ENCODE data around the gene WWOX.

The WWOX gene

GRCh38 chr16:79124016-79124756 lies 1024.7 kb downstream of the WWOX start:
- no peak overlapping the region for H3K4me3 ChIP-seq (ENCODE audit: low read depth, low read length)
- TF ChIP-seq, protein P1, sequence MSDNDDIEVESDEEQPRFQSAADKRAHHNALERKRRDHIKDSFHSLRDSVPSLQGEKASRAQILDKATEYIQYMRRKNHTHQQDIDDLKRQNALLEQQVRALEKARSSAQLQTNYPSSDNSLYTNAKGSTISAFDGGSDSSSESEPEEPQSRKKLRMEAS (IDR thresholded peaks at IDR 0.05; ENCODE audit: low read depth, low read length) = no peak
- TF ChIP-seq POLR2A (IDR thresholded peaks at IDR 0.05; ENCODE audit: extremely low read depth, insufficient read length) = no peak
- TF ChIP-seq MYC (IDR thresholded peaks at IDR 0.05; ENCODE audit: low read depth, low read length) = no peak
- TF ChIP-seq, protein P2, sequence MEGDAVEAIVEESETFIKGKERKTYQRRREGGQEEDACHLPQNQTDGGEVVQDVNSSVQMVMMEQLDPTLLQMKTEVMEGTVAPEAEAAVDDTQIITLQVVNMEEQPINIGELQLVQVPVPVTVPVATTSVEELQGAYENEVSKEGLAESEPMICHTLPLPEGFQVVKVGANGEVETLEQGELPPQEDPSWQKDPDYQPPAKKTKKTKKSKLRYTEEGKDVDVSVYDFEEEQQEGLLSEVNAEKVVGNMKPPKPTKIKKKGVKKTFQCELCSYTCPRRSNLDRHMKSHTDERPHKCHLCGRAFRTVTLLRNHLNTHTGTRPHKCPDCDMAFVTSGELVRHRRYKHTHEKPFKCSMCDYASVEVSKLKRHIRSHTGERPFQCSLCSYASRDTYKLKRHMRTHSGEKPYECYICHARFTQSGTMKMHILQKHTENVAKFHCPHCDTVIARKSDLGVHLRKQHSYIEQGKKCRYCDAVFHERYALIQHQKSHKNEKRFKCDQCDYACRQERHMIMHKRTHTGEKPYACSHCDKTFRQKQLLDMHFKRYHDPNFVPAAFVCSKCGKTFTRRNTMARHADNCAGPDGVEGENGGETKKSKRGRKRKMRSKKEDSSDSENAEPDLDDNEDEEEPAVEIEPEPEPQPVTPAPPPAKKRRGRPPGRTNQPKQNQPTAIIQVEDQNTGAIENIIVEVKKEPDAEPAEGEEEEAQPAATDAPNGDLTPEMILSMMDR (IDR thresholded peaks at IDR 0.05; ENCODE audit: low read depth, low read length) = no peak
- DNase-seq (ENCODE audit: low read depth) = no peak

GRCh38 chr16:79127766-79128165 lies 1028.3 kb downstream of the WWOX start:
- TF ChIP-seq, protein P1 (IDR thresholded peaks at IDR 0.05; ENCODE audit: low read depth, low read length) = peak; percentile 21; the same call in 1 of the 2 replicates
- TF ChIP-seq, protein P2 (IDR thresholded peaks at IDR 0.05; ENCODE audit: low read depth, low read length) = no peak
- TF ChIP-seq POLR2A (IDR thresholded peaks at IDR 0.05; ENCODE audit: extremely low read depth, insufficient read length) = no peak
- peak; percentile 8 for DNase-seq (ENCODE audit: low read depth)
- no peak overlapping the region for H3K4me3 ChIP-seq (ENCODE audit: low read depth, low read length)

- DNase-seq (ENCODE audit: low read depth) = no peak
- no peak overlapping the region for H3K4me3 ChIP-seq (ENCODE audit: low read depth, low read length)
- TF ChIP-seq POLR2A (IDR thresholded peaks at IDR 0.05; ENCODE audit: extremely low read depth, insufficient read length) (no peak), MYC (IDR thresholded peaks at IDR 0.05; ENCODE audit: low read depth, low read length) (no peak)
- TF ChIP-seq, protein P1 (IDR thresholded peaks at IDR 0.05; ENCODE audit: low read depth, low read length) = no peak
- TF ChIP-seq, protein P2 (IDR thresholded peaks at IDR 0.05; ENCODE audit: low read depth, low read length) = no peak
Observed at GRCh38 chr16:79128706-79129105, 1029.3 kb downstream of the WWOX start.

DNA sequence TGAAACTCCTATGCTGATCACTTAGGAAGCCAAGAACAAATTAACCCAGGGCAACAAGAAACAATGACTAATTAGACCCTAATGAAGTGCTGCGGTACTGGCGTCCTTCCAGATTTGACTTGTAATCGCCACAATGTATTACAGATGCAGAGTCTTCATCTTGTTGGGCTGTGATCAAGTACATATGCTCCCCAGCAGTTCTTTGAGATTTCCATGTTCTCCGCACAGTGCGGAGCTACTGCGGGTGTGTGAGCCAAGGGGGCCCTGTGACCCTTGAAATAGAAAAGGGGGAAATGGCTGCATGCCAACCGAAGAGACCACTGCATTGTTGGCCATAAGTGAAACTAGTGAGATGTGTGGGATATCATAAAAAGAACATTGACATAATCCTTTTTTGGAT lies 1031.2 kb downstream of the WWOX start:
- no peak for DNase-seq (ENCODE audit: low read depth)
- TF ChIP-seq MYC (IDR thresholded peaks at IDR 0.05; ENCODE audit: low read depth, low read length) = no peak
- TF ChIP-seq POLR2A (IDR thresholded peaks at IDR 0.05; ENCODE audit: extremely low read depth, insufficient read length) = no peak
- TF ChIP-seq, protein P1 (IDR thresholded peaks at IDR 0.05; ENCODE audit: low read depth, low read length) = no peak
- TF ChIP-seq, protein P2 (IDR thresholded peaks at IDR 0.05; ENCODE audit: low read depth, low read length) = no peak
- H3K4me3 ChIP-seq (ENCODE audit: low read depth, low read length) = no peak overlapping the region

GRCh38 chr16:79131321-79132075 lies 1032.0 kb downstream of the WWOX start:
- no peak for TF ChIP-seq POLR2A (IDR thresholded peaks at IDR 0.05; ENCODE audit: extremely low read depth, insufficient read length)
- TF ChIP-seq, protein P1 (IDR thresholded peaks at IDR 0.05; ENCODE audit: low read depth, low read length) = no peak
- TF ChIP-seq, protein P2 (IDR thresholded peaks at IDR 0.05; ENCODE audit: low read depth, low read length) = no peak
- DNase-seq (ENCODE audit: low read depth) = no peak
- H3K4me3 ChIP-seq (ENCODE audit: low read depth, low read length) = no peak overlapping the region

All from NB4 (cell line).